GM13976 (cell line): ENCODE data around the gene KYNU.

Experiments used
- DNase-seq: peaks from one replicate; pipeline ENCODE4 v3.0.0; 2012; ENCODE audit warnings: low spot score
- CTCF ChIP-seq: IDR thresholded peaks from 2 replicates; pipeline ENCODE4 v1.5.1; 2012; ENCODE audit warnings: borderline replicate concordance, mild to moderate bottlenecking; ENCODE audit not compliant: insufficient read depth; ENCODE audit errors: extremely low read depth, missing control alignments, control extremely low read depth
- in situ Hi-C: fragments of 300-500 bp; cut with MboI; formaldehyde crosslinking; loops from one replicate; pipeline ENCODE4 v1.12.0; 2022; ENCODE audit warnings: low sequenced_read_pairs, mixed read lengths, inconsistent platforms; ENCODE audit not compliant: unreplicated experiment

Gene KYNU

GRCh38 chr2:142980246-142981068 is 103.0 kb downstream of the KYNU start:
- DNase-seq: no peak
- in situ Hi-C loops: loop anchor here (25.0 kb wide), 1 partner anchor 293 kb away; no protein-coding TSS in a partner anchor
- TF ChIP-seq CTCF: peak; percentile 38

DNA sequence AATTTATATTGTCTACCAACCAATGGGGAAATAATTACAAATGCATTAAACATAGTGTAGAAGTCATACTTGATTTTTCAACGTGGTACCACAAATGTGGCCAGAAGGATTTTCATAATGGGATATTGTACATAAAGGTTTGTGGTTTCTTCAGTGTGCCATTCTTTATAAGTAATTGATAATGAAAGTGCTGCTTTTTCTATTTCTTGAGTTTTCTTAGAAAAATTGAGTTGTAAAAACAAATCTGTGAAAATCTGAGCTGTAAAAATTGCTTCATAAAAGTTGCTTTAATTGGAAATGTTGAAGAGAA is 103.6 kb downstream of the KYNU start:
- in situ Hi-C loops: loop anchor here (25.0 kb wide), 1 partner anchor 294 kb away; no protein-coding TSS in a partner anchor
- no peak for DNase-seq
- no peak for TF ChIP-seq CTCF

DNA sequence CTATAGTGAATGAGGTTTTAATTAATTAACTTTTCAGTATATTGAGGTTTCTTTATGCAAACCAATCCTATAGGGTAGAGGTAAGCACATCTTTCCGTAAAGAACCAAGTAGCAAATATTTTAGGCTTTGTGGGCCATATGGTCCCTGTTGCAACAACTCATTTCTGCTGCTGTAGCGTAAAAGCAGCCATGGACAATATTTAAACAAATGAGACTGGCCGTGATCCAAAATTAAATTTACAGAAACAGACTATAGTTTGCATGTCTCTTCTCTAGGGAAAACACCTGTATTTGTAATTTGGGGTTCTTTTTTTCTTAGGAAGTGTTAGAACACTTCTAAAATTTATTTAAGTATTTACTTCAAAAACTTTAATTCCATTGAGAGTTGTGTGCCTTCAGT is 104.3 kb downstream of the KYNU start:
- no peak for TF ChIP-seq CTCF
- in situ Hi-C loops: loop anchor here (25.0 kb wide), 1 partner anchor 294 kb away; no protein-coding TSS in a partner anchor
- no peak for DNase-seq

DNA sequence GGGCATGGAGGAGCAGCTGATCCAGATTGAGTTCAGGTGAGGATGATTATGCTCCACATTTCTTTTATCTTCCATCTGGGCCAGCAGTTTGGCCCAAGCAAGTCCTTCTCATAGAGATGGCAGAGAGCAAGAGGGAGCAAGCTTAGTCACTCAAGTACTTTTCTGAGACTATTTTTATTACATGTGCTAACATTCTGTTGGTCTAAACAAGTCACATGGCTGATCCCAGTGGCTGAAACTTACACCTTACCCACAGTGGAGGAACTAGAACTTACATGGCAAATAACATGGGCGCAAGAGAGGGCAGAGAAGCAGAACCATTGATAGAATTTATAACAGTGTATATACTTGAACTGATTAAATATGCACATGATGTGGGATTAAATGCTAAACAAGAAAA is 105.7 kb downstream of the KYNU start:
- in situ Hi-C loops: loop anchor here (25.0 kb wide), 1 partner anchor 296 kb away; no protein-coding TSS in a partner anchor
- no peak for DNase-seq
- TF ChIP-seq CTCF: no peak

GRCh38 chr2:142984657-142985056 is 107.2 kb downstream of the KYNU start:
- TF ChIP-seq CTCF: no peak
- in situ Hi-C loops: loop anchor here (25.0 kb wide), 1 partner anchor 297 kb away; no protein-coding TSS in a partner anchor
- DNase-seq: no peak

GRCh38 chr2:142987044-142987443 is 109.6 kb downstream of the KYNU start:
- TF ChIP-seq CTCF: no peak
- DNase-seq: no peak
- in situ Hi-C loops: loop anchor here (25.0 kb wide), 1 partner anchor 300 kb away; no protein-coding TSS in a partner anchor
